NCI-H345 (cell line): Measurements from ENCODE around the gene ACTL8.

Source experiments
- DNase-seq: peaks from one replicate; lab custom pipeline; 2025; lab: John Stamatoyannopoulos, UW

The ACTL8 gene

GRCh38 chr1:17770983-17771382 lies 15.8 kb downstream of the ACTL8 start:
- DNase-seq = no peak

GRCh38 chr1:17772615-17773212 lies 17.6 kb downstream of the ACTL8 start:
- DNase-seq = no peak

GRCh38 chr1:17773591-17774326 lies 18.6 kb downstream of the ACTL8 start:
- DNase-seq = no peak

- no peak for DNase-seq
These were observed 19.3 kb downstream of the ACTL8 start for GRCh38 chr1:17774452-17774851.

GRCh38 chr1:17775796-17776195 lies 20.7 kb downstream of the ACTL8 start:
- DNase-seq = no peak

- no peak for DNase-seq
These were observed 21.3 kb downstream of the ACTL8 start for GRCh38 chr1:17776426-17776825.

GRCh38 chr1:17777330-17777729 lies 22.2 kb downstream of the ACTL8 start:
- no peak for DNase-seq

GRCh38 chr1:17777818-17778217 lies 22.7 kb downstream of the ACTL8 start:
- no peak for DNase-seq

- DNase-seq = no peak
These were observed 25.8 kb downstream of the ACTL8 start for GRCh38 chr1:17780916-17781315.

GRCh38 chr1:17789926-17790325 lies 34.8 kb downstream of the ACTL8 start:
- DNase-seq = no peak

- DNase-seq = no peak
These were observed 35.4 kb downstream of the ACTL8 start for GRCh38 chr1:17790383-17791054.

GRCh38 chr1:17791055-17791390 lies 35.9 kb downstream of the ACTL8 start:
- DNase-seq = no peak

- DNase-seq = no peak
These were observed 36.3 kb downstream of the ACTL8 start for GRCh38 chr1:17791480-17791879.

GRCh38 chr1:17792421-17792820 lies 37.3 kb downstream of the ACTL8 start:
- DNase-seq = no peak

- no peak for DNase-seq
These were observed 40.1 kb downstream of the ACTL8 start for GRCh38 chr1:17795081-17795809.

GRCh38 chr1:17795836-17796645 lies 40.9 kb downstream of the ACTL8 start:
- peak; percentile 17 for DNase-seq

- DNase-seq = no peak
These were observed 42.3 kb downstream of the ACTL8 start for GRCh38 chr1:17797478-17797877.

- DNase-seq = no peak
These were observed 42.9 kb downstream of the ACTL8 start for GRCh38 chr1:17798011-17798410.

- DNase-seq = no peak
These were observed 43.8 kb downstream of the ACTL8 start for GRCh38 chr1:17798799-17799382.

GRCh38 chr1:17799642-17800041 lies 44.5 kb downstream of the ACTL8 start:
- no peak for DNase-seq

- DNase-seq = no peak
These were observed 47.0 kb downstream of the ACTL8 start for GRCh38 chr1:17802164-17802563.

- no peak for DNase-seq
These were observed 47.8 kb downstream of the ACTL8 start for GRCh38 chr1:17802945-17803344.
